H1 (cell line): ENCODE measurements around the gene ABHD8.

Experiments
- ATF3 ChIP-seq: IDR thresholded peaks from 2 replicates; pipeline ENCODE4 v1.6.1; 2011; ENCODE audit warnings: low read depth, mild to moderate bottlenecking, low read length; ENCODE audit not compliant: insufficient read depth
- CEBPB ChIP-seq: IDR thresholded peaks from 2 replicates; pipeline ENCODE4 v1.6.1; 2012; ENCODE audit warnings: low read depth, low read length
- CTCF ChIP-seq, 3 experiments: IDR thresholded peaks; 1 replicate in 2 of 3; 2 replicates in 1 of 3; pipeline versions ENCODE4 v1.5.1 to v1.6.1; 2011; ENCODE audit warnings: low read length in 3 of 3, mild to moderate bottlenecking in 3 of 3, inconsistent platforms in 2 of 3, low read depth in 1 of 3, moderate library complexity in 1 of 3; ENCODE audit not compliant: insufficient read depth in 1 of 3; ENCODE audit errors: control extremely low read depth in 1 of 3
- EP300 ChIP-seq, 2 experiments: IDR thresholded peaks; 1 replicate in 1 of 2; 2 replicates in 1 of 2; pipeline ENCODE4 v1.6.1; 2011 to 2012; ENCODE audit warnings: low read depth in 2 of 2, low read length in 2 of 2, mild to moderate bottlenecking in 2 of 2, borderline replicate concordance in 1 of 2, inconsistent platforms in 1 of 2, moderate library complexity in 1 of 2
- EZH2 ChIP-seq: fragments of 200-600 bp; sonication (generic); IDR thresholded peaks from 2 replicates; pipeline ENCODE4 v1.7.1; 2012; ENCODE audit warnings: low read depth, mild to moderate bottlenecking, moderate library complexity, low read length, inconsistent platforms; ENCODE audit not compliant: severe bottlenecking
- FOSL1 ChIP-seq: IDR thresholded peaks from 2 replicates; pipeline ENCODE4 v1.6.1; 2011; ENCODE audit warnings: mild to moderate bottlenecking, low read depth, low read length, moderate library complexity; ENCODE audit not compliant: insufficient read depth
- MAFK ChIP-seq: IDR thresholded peaks from 2 replicates; pipeline ENCODE4 v1.6.1; 2012; ENCODE audit warnings: low read depth, mild to moderate bottlenecking, improper control_type of control experiment, low read length
- RAD21 ChIP-seq, 2 experiments: IDR thresholded peaks in 1 of 2; conservative IDR thresholded peaks in 1 of 2; 2 replicates each; pipeline ENCODE4 v1.6.1; 2011; ENCODE audit warnings: low read depth in 2 of 2, low read length in 2 of 2, improper control_type of control experiment in 1 of 2, inconsistent platforms in 1 of 2, mild to moderate bottlenecking in 1 of 2, moderate library complexity in 1 of 2
- RNF2 ChIP-seq: fragments of 200-900, 300-1000 bp; sonication (generic); IDR thresholded peaks from 2 replicates; pipeline ENCODE4 v1.7.1; 2016; ENCODE audit warnings: borderline replicate concordance, low read depth, mild to moderate bottlenecking, antibody characterized with exemption, low read length; ENCODE audit not compliant: poor library complexity, severe bottlenecking; ENCODE audit errors: missing control alignments
- TCF12 ChIP-seq: IDR thresholded peaks from 2 replicates; pipeline ENCODE4 v1.6.1; 2011; ENCODE audit warnings: low read depth, mild to moderate bottlenecking, low read length
- YY1 ChIP-seq: IDR thresholded peaks from 2 replicates; pipeline ENCODE4 v1.6.1; 2011; ENCODE audit warnings: low read depth, mild to moderate bottlenecking, low read length

DNA sequence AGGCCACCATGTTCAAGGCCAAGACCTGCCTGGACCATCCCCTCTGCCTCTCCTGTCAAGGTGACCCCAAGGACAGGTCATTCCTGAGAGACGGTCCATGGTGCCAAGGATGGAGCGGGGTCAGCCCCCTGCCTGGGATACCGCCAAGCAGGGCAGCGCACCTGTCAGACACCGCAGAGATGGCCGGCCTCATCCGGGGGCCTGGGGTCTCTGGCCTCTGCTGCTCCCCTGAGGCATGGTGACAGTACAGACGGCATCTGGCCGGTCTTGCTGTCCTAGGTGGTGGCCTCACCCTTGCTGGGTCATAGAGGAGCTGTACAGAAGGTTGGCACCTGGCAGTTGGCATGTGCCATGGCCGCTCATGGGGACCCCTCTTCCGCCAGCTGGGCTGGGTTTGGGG lies 17.2 kb upstream of the ABHD8 start:
- TF ChIP-seq RAD21 (IDR thresholded peaks at IDR 0.05 in 1 of 2, conservative IDR thresholded peaks at IDR 0.05 in 1 of 2; ENCODE audit: low read depth in 2 of 2, low read length in 2 of 2) (no peak), CTCF (IDR thresholded peaks at IDR 0.05; ENCODE audit: control extremely low read depth in 1 of 3, insufficient read depth in 1 of 3, low read depth in 1 of 3, low read length in 3 of 3) (no peak), EP300 (IDR thresholded peaks at IDR 0.05; ENCODE audit: borderline replicate concordance in 1 of 2, low read depth in 2 of 2, low read length in 2 of 2) (no peak), TCF12 (no peak), MAFK (no peak), ATF3 (no peak), CEBPB (no peak), EZH2 (no peak), RNF2 (no peak), FOSL1 (no peak), YY1 (no peak)
